NCI-H2029 treated with DMSO at 0.1 percent for 48 hours (cell line): ENCODE measurements around the gene LRRC57.

Source experiments
- DNase-seq: peaks from one replicate; lab custom pipeline; 2025; lab: John Stamatoyannopoulos, UW

Gene LRRC57

GRCh38 chr15:42490671-42491538 lies 57.7 kb downstream of the LRRC57 start, which contains the start of gene ZNF106:
TSS of gene ZNF106 (minus strand) at chr15:42491141. CDS start at chr15:42472289, 18,852 bp downstream.
- peak; percentile 66 for DNase-seq

- DNase-seq = no peak
Measured at GRCh38 chr15:42490291-42490670, 58.3 kb downstream of the LRRC57 start.
